ENCODE measurements around the gene UBA1. TPM values are rescaled to one million over a fixed set of nuclear protein-coding genes. Genes with fewer than 3 reads are reported as not detected.

Gene UBA1
- polyA plus RNA-seq, 3 donors from 2014 or later, result 146 to 205 (median 167) TPM

DNA sequence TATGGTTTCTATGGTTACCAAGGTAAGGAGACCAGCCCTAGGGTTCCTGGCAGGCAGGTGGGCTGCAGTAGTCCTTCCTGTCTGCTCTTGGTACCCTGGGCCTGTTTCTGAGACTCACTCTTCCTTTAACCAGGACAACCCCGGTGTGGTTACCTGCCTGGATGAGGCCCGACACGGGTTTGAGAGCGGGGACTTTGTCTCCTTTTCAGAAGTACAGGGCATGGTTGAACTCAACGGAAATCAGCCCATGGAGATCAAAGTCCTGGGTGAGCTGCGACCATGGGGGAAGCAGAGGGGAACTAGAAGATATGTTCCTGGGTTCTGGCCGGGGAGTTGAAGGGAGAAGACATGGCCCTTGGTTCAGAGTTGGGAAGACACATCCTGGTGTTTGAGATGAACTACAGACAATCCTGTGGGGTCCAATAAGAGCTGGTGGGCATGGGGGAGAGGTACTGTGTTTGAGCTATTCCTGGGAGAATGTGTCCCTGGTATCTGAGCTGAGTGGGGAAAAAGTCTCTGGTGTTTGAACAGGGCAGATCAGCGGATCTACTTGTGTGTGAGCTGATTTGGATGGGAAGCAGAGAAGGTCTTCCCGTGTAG, 7.8 kb downstream of the UBA1 start:
- H3K4me1 Mint-ChIP-seq, result peaks cover 20 to 29% of the 10 kb centered on the region in 2 donors
- H3K9me3 Mint-ChIP-seq, result no peaks in the 10 kb centered on the region
- H3K27me3 Mint-ChIP-seq (ENCODE audit: low read depth in 3 of 3), result peaks cover 0 to 4% (median 0%) of the 10 kb centered on the region in 3 donors
- H3K4me3 Mint-ChIP-seq, result no peak overlapping the region
- peaks cover 4 to 70% (median 43%) of the 10 kb centered on the region in 3 donors for H3K36me3 Mint-ChIP-seq
- H3K27ac Mint-ChIP-seq, result peak overlapping the region in 2 of 6 donors; percentile 30 to 59
- no peak for DNase-seq

- peaks cover 0 to 4% (median 0%) of the 10 kb centered on the region in 3 donors for H3K27me3 Mint-ChIP-seq (ENCODE audit: low read depth in 3 of 3)
- H3K27ac Mint-ChIP-seq, result no peak overlapping the region
- no peak for DNase-seq
- peaks cover 4 to 77% (median 51%) of the 10 kb centered on the region in 3 donors for H3K36me3 Mint-ChIP-seq
- H3K4me1 Mint-ChIP-seq, result peaks cover 12 to 21% of the 10 kb centered on the region in 2 donors
- no peaks in the 10 kb centered on the region for H3K9me3 Mint-ChIP-seq
- H3K4me3 Mint-ChIP-seq, result no peak overlapping the region
Measured at GRCh38 chrX:47202316-47202715, 8.7 kb downstream of the UBA1 start.

DNA sequence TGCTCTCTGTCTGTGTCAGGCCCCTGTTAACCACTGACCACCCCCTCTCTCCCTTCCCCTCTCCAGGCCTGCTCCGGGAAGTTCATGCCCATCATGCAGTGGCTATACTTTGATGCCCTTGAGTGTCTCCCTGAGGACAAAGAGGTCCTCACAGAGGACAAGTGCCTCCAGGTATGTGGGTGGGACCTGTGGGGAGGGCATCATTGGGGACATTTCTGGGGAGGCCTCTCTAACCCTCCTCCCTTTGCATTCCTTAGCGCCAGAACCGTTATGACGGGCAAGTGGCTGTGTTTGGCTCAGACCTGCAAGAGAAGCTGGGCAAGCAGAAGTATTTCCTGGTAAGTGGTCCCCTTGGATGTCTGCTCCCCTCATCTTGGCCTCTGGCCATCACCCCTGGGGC, 9.2 kb downstream of the UBA1 start:
- Mint-ChIP-seq H3K36me3 (peaks cover 4 to 77% (median 53%) of the 10 kb centered on the region in 3 donors), H3K4me3 (no peak overlapping the region), H3K27me3 (ENCODE audit: low read depth in 3 of 3) (peaks cover 0 to 4% (median 0%) of the 10 kb centered on the region in 3 donors), H3K27ac (no peak overlapping the region), H3K9me3 (no peaks in the 10 kb centered on the region), H3K4me1 (peaks cover 7 to 15% of the 10 kb centered on the region in 2 donors)
- no peak for DNase-seq

DNA sequence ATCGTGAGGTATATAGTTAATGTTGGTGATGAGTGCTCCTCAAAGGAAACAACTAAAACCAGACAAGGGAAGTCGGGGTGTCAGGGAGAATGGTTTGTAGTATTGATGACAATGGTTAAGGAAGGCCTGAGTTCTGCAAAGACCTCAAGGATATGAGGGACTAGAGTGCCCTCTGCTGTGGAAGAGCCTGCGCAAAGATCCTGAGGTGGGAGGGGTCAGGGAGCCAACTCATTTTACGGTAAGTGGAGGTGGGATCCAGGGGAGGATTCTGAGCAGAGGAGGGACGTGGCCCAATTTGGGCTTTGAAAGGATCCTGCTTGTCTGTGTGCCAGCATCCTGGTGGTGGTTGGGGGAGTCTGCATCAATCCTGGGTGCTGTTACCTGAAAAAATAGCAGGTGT, 11.3 kb downstream of the UBA1 start:
- Mint-ChIP-seq H3K27me3 (ENCODE audit: low read depth in 3 of 3) (peaks cover 0 to 2% (median 0%) of the 10 kb centered on the region in 3 donors), H3K4me1 (peaks cover 3 to 5% of the 10 kb centered on the region in 2 donors), H3K36me3 (peaks cover 4 to 75% (median 52%) of the 10 kb centered on the region in 3 donors), H3K27ac (peak overlapping the region in 1 of 6 donors; percentile 30), H3K4me3 (no peak overlapping the region), H3K9me3 (no peaks in the 10 kb centered on the region)
- DNase-seq, result no peak

DNA sequence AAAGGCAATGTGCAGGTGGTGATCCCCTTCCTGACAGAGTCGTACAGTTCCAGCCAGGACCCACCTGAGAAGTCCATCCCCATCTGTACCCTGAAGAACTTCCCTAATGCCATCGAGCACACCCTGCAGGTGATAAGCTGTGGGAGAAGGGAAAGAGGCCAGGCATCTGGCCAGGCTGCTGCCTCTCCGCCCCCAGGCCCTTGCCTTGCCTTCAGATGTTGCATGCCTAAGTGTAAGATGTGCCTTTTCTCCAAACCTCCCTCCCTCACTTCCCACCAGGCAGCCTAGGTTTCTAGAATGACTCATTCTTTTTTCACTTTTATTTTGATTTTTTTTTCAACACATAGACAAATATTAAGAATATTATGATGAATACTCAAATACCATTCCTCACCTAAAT, 12.7 kb downstream of the UBA1 start:
- no peak overlapping the region for H3K4me3 Mint-ChIP-seq
- no peaks in the 10 kb centered on the region for H3K9me3 Mint-ChIP-seq
- peak overlapping the region in 1 of 6 donors; percentile 61 for H3K27ac Mint-ChIP-seq
- peaks cover 4 to 72% (median 48%) of the 10 kb centered on the region in 3 donors for H3K36me3 Mint-ChIP-seq
- peaks cover 0 to 2% (median 0%) of the 10 kb centered on the region in 3 donors for H3K27me3 Mint-ChIP-seq (ENCODE audit: low read depth in 3 of 3)
- no peak for DNase-seq
- peaks cover 2 to 3% of the 10 kb centered on the region in 2 donors for H3K4me1 Mint-ChIP-seq

DNA sequence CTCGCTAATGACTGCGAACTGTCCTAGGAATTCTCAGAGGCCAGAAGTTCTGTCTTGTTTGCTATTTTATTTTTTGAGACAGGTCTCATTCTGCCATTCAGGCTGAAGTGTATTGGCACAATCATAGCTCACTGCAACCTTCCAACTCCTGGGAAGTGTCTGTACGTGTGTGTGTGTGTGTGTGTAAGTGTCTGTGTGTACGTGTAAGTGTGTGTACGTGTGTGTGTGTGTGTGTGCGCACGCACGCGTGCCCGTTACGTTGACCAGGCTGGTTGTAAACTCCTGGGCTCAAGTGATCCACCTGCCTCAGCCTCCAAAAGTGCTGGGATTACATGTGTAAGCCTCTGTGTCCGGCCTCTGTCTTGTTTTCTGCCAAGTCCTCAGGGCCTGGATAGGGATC, 14.5 kb downstream of the UBA1 start:
- H3K27ac Mint-ChIP-seq, result no peak overlapping the region
- H3K4me3 Mint-ChIP-seq, result no peak overlapping the region
- peaks cover 0 to 2% (median 0%) of the 10 kb centered on the region in 3 donors for H3K27me3 Mint-ChIP-seq (ENCODE audit: low read depth in 3 of 3)
- peaks cover 0 to 3% of the 10 kb centered on the region in 2 donors for H3K4me1 Mint-ChIP-seq
- peaks cover 4 to 75% (median 54%) of the 10 kb centered on the region in 3 donors for H3K36me3 Mint-ChIP-seq
- DNase-seq, result no peak
- no peaks in the 10 kb centered on the region for H3K9me3 Mint-ChIP-seq

GRCh38 chrX:47209508-47210238, 16.0 kb downstream of the UBA1 start:
- H3K27ac Mint-ChIP-seq, result no peak overlapping the region
- no peak overlapping the region for H3K4me3 Mint-ChIP-seq
- H3K36me3 Mint-ChIP-seq, result peaks cover 4 to 78% (median 52%) of the 10 kb centered on the region in 3 donors
- DNase-seq, result no peak
- peaks cover 0 to 3% of the 10 kb centered on the region in 2 donors for H3K4me1 Mint-ChIP-seq
- no peaks in the 10 kb centered on the region for H3K27me3 Mint-ChIP-seq (ENCODE audit: low read depth in 3 of 3)
- no peaks in the 10 kb centered on the region for H3K9me3 Mint-ChIP-seq

- H3K9me3 Mint-ChIP-seq, result no peaks in the 10 kb centered on the region
- no peaks in the 10 kb centered on the region for H3K4me1 Mint-ChIP-seq
- H3K27me3 Mint-ChIP-seq (ENCODE audit: low read depth in 3 of 3), result no peaks in the 10 kb centered on the region
- peaks cover 0 to 80% (median 51%) of the 10 kb centered on the region in 3 donors for H3K36me3 Mint-ChIP-seq
- H3K4me3 Mint-ChIP-seq, result no peak overlapping the region
- no peak for DNase-seq
- peak overlapping the region in 2 of 6 donors; percentile 2 to 10 for H3K27ac Mint-ChIP-seq
Measured at GRCh38 chrX:47210661-47211425, 17.2 kb downstream of the UBA1 start.

DNA sequence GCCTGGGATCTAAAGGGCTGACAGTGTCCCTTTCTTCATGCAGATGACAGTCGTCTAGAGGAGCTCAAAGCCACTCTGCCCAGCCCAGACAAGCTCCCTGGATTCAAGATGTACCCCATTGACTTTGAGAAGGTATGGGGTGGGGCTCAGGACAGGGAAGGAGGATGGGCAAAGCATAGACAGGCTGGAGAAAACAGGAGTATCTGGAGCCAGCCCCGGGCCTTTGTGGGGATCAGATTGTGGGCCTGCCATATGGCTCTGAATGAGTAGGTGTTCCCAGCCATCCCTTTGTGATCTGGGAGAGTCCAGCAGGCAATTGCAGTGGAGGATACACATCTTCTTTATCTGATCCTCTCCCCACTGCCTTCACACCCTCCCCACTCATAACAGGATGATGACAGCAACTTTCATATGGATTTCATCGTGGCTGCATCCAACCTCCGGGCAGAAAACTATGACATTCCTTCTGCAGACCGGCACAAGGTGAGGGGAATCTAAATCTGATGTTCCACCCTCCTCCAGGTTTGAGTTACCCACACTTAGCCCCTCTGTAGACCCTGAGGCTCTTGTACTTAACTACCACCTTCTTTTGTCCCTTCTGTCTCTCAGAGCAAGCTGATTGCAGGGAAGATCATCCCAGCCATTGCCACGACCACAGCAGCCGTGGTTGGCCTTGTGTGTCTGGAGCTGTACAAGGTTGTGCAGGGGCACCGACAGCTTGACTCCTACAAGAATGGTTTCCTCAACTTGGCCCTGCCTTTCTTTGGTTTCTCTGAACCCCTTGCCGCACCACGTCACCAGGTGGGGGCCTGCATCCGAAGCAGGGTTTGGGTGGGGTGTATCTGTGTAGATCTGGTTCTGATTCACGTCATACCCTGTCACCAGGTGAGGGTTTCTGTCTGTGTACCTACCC, 19.0 kb downstream of the UBA1 start:
- Mint-ChIP-seq H3K4me3 (no peak overlapping the region), H3K27me3 (ENCODE audit: low read depth in 3 of 3) (peaks cover 2 to 4% (median 2%) of the 10 kb centered on the region in 3 donors), H3K27ac (peak overlapping the region in 2 of 6 donors; percentile 4 to 58), H3K9me3 (no peaks in the 10 kb centered on the region), H3K4me1 (peaks cover 12 to 15% of the 10 kb centered on the region in 2 donors), H3K36me3 (peaks cover 0 to 70% (median 36%) of the 10 kb centered on the region in 3 donors)
- DNase-seq, result no peak

DNA sequence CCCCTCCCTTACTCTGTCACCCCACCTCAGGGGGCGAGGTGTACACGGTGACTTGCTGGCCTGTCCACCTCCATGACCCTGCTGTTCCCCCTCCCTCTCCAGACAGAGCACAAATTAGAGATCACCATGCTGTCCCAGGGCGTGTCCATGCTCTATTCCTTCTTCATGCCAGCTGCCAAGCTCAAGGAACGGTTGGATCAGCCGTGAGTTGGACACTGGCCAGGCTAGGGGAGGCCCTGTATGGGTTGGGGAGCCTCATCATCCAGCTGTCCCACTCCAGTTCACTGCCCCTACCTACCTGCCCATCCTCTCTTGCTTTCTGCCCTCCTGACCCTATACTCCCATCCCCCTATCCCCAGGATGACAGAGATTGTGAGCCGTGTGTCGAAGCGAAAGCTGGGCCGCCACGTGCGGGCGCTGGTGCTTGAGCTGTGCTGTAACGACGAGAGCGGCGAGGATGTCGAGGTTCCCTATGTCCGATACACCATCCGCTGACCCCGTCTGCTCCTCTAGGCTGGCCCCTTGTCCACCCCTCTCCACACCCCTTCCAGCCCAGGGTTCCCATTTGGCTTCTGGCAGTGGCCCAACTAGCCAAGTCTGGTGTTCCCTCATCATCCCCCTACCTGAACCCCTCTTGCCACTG, 20.9 kb downstream of the UBA1 start:
- peaks cover 18 to 22% of the 10 kb centered on the region in 2 donors for H3K4me1 Mint-ChIP-seq
- peaks cover 0 to 62% (median 36%) of the 10 kb centered on the region in 3 donors for H3K36me3 Mint-ChIP-seq
- H3K9me3 Mint-ChIP-seq, result no peaks in the 10 kb centered on the region
- H3K27me3 Mint-ChIP-seq (ENCODE audit: low read depth in 3 of 3), result peaks cover 12 to 13% (median 12%) of the 10 kb centered on the region in 3 donors
- no peak overlapping the region for H3K4me3 Mint-ChIP-seq
- no peak for DNase-seq
- H3K27ac Mint-ChIP-seq, result peak overlapping the region in 1 of 6 donors; percentile 34

DNA sequence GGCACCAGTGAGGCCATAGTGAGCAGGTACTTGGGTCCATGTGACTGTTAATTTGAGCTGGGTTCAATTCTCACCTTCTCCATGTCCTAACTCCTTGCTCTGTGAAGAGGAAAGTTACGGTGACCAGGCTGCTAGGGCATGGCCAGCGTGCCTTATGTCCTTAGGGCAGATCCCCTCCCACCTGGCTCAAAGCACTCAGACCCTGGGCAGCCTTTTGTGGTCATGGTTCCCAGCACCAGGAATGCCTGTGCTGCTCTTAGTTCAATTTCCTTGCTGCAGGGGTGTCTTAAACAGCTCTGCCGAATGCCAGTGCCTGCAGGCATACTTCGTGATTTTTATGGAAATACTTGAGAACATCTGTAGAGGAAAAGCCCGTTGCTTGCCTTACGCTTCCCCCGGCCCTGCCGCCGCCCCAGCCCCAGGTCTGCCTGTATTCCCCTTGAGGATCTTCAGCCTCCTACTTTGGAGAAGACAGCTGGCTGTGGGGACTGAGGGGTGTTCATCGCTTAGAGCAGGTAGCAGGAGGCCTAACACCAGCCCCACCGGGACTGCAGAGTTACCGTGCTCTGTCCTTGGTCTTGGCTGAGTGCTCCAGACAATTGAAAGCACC, 21.8 kb downstream of the UBA1 start:
- Mint-ChIP-seq H3K27ac (peak overlapping the region in 4 of 6 donors; percentile 18 to 98 (median 76)), H3K4me3 (no peak overlapping the region), H3K9me3 (no peaks in the 10 kb centered on the region), H3K27me3 (ENCODE audit: low read depth in 3 of 3) (peaks cover 12 to 13% (median 12%) of the 10 kb centered on the region in 3 donors), H3K36me3 (peaks cover 0 to 55% (median 35%) of the 10 kb centered on the region in 3 donors), H3K4me1 (peaks cover 26 to 30% of the 10 kb centered on the region in 2 donors)
- no peak for DNase-seq

DNA sequence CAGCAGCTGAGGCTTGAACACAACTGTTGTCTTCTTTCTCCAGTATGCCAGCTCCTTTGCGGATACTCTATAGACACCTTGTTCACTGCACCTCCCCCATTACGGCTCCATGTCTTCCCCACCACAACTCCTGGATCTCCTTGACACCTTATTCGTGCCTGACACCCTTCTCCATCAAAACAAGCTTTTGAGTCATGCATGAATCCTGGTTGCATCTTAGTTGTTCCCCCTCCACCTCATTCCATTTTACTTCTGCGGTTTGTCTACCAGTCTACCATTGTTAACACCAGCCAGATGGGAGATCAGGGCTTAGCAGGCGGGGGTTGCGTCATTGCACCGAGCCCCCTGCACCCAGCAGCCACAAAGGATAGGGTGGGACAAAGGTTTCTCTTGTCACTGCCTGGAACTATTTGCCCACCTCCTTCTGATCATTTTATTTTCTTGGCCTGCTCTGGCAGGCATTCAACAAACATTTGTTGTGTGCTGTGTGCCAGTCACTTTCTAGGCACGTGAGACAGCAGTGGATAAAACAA, 22.8 kb downstream of the UBA1 start:
- no peak for DNase-seq
- Mint-ChIP-seq H3K27ac (peak overlapping the region; percentile 85 to 99 (median 98)), H3K27me3 (ENCODE audit: low read depth in 3 of 3) (peaks cover 12 to 15% (median 12%) of the 10 kb centered on the region in 3 donors), H3K36me3 (peaks cover 0 to 45% (median 26%) of the 10 kb centered on the region in 3 donors), H3K9me3 (no peaks in the 10 kb centered on the region), H3K4me3 (peak overlapping the region in 4 of 5 donors; percentile 92 to 96 (median 94)), H3K4me1 (peaks cover 32 to 38% of the 10 kb centered on the region in 2 donors)
